Liver (tissue), 9 donors: ENCODE measurements around the gene SMG7. TPM values are rescaled to one million over a fixed set of nuclear protein-coding genes. Genes with fewer than 3 reads are reported as not detected.

Experiments used
- DNase-seq: peaks from one replicate; pipeline ENCODE4 v3.0.0-alpha.2; 2017; ENCODE audit warnings: low spot score
- H3K27ac ChIP-seq, 2 donors: one replicate each; pipeline ENCODE4 v1.7.0; 2013; ENCODE audit warnings: inconsistent platforms in 2 of 2, low read length in 2 of 2, control low read depth in 1 of 2, low read depth in 1 of 2, mild to moderate bottlenecking in 1 of 2
- H3K27me3 ChIP-seq, 4 donors: one replicate each; pipeline versions ENCODE4 v1.6.1 to v1.7.0; 2013; ENCODE audit warnings: low read length in 3 of 4, inconsistent platforms in 1 of 4, mild to moderate bottlenecking in 1 of 4, moderate library complexity in 1 of 4; ENCODE audit not compliant: control insufficient read depth in 4 of 4, insufficient read depth in 4 of 4
- H3K36me3 ChIP-seq, 4 donors: one replicate each; pipeline versions ENCODE4 v1.6.1 to v1.7.0; 2013; ENCODE audit warnings: low read length in 3 of 4, mild to moderate bottlenecking in 3 of 4, low read depth in 1 of 4, moderate library complexity in 1 of 4; ENCODE audit not compliant: control insufficient read depth in 4 of 4, insufficient read depth in 3 of 4
- H3K4me1 ChIP-seq, 4 donors: one replicate each; pipeline versions ENCODE4 v1.6.1 to v1.7.0; 2013; ENCODE audit warnings: low read length in 3 of 4, mild to moderate bottlenecking in 3 of 4, moderate library complexity in 1 of 4; ENCODE audit not compliant: control insufficient read depth in 4 of 4, insufficient read depth in 4 of 4
- H3K4me3 ChIP-seq, 3 donors: one replicate each; pipeline versions ENCODE4 v1.6.1 to v1.7.0; 2013; ENCODE audit warnings: low read length in 3 of 3, control low read depth in 1 of 3, low read depth in 1 of 3, mild to moderate bottlenecking in 1 of 3
- H3K9ac ChIP-seq, 2 donors: one replicate each; pipeline ENCODE4 v1.7.0; 2013; ENCODE audit warnings: low read length in 2 of 2, mild to moderate bottlenecking in 2 of 2, moderate library complexity in 2 of 2, control low read depth in 1 of 2, low read depth in 1 of 2
- H3K9me3 ChIP-seq, 4 donors: one replicate each; pipeline versions ENCODE4 v1.6.1 to v1.7.0; 2013; ENCODE audit warnings: low read length in 3 of 4; ENCODE audit not compliant: control insufficient read depth in 4 of 4
- ATF3 ChIP-seq: IDR thresholded peaks from 2 replicates; pipeline ENCODE4 v1.6.1; 2016; ENCODE audit warnings: antibody characterized with exemption
- CTCF ChIP-seq: fragments of 150-350 bp; IDR thresholded peaks from 2 replicates; pipeline ENCODE4 v1.5.1; 2017; ENCODE audit warnings: improper control_type of control experiment, low read depth, low read length; ENCODE audit not compliant: missing input control
- EGR1 ChIP-seq, 2 donors: IDR thresholded peaks; 2 replicates each; pipeline ENCODE4 v1.6.1; 2016 to 2018; ENCODE audit warnings: antibody characterized with exemption in 2 of 2, low read depth in 2 of 2
- FOXA1 ChIP-seq: IDR thresholded peaks from 2 replicates; pipeline ENCODE4 v1.6.1; 2016; ENCODE audit warnings: antibody characterized with exemption
- FOXA2 ChIP-seq: IDR thresholded peaks from 2 replicates; pipeline ENCODE4 v1.6.1; 2016; ENCODE audit warnings: antibody characterized with exemption
- GABPA ChIP-seq, 2 donors: IDR thresholded peaks in 1 of 2; conservative IDR thresholded peaks in 1 of 2; 2 replicates each; pipeline ENCODE4 v1.6.1; 2016; ENCODE audit warnings: antibody characterized with exemption in 2 of 2, mild to moderate bottlenecking in 1 of 2, moderate library complexity in 1 of 2
- HNF4A ChIP-seq, 2 donors: conservative IDR thresholded peaks; 2 replicates each; pipeline ENCODE4 v1.6.1; 2016; ENCODE audit warnings: antibody characterized with exemption in 2 of 2, mild to moderate bottlenecking in 2 of 2
- JUND ChIP-seq, 2 donors: IDR thresholded peaks; 2 replicates each; pipeline ENCODE4 v1.6.1; 2016; ENCODE audit warnings: antibody characterized with exemption in 2 of 2
- MAX ChIP-seq: IDR thresholded peaks from 2 replicates; pipeline ENCODE4 v1.6.1; 2016; ENCODE audit warnings: antibody characterized with exemption
- NR2F2 ChIP-seq: IDR thresholded peaks from 2 replicates; pipeline ENCODE4 v1.6.1; 2016; ENCODE audit warnings: antibody characterized with exemption
- RAD21 ChIP-seq, 2 donors: IDR thresholded peaks; 2 replicates each; pipeline ENCODE4 v1.6.1; 2016; ENCODE audit warnings: antibody characterized with exemption in 2 of 2, mild to moderate bottlenecking in 2 of 2
- REST ChIP-seq: IDR thresholded peaks from 2 replicates; pipeline ENCODE4 v1.6.1; 2016; ENCODE audit warnings: antibody characterized with exemption, mild to moderate bottlenecking
- SP1 ChIP-seq: IDR thresholded peaks from 2 replicates; pipeline ENCODE4 v1.6.1; 2018; ENCODE audit warnings: antibody characterized with exemption, mild to moderate bottlenecking
- YY1 ChIP-seq: IDR thresholded peaks from 2 replicates; pipeline ENCODE4 v1.6.1; 2016; ENCODE audit warnings: antibody characterized with exemption, mild to moderate bottlenecking
- ZBTB33 ChIP-seq: IDR thresholded peaks from 2 replicates; pipeline ENCODE4 v1.6.1; 2016; ENCODE audit warnings: antibody characterized with exemption
- WGBS: extraction: QIAGEN DNeasy Blood & Tissue Kit; methylation state at CpG from one replicate; pipeline ENCODE4 v1.1.7; 2013; 5-methylcytosine and 5-hydroxymethylcytosine counted together
- polyA plus RNA-seq, 2 donors: library from polyadenylated mRNA; stranded (reverse) in 1 of 2; unstranded in 1 of 2; fragments of 200-250 nt in 1 of 2; fragments of >200 nt in 1 of 2; fragmentation: Nextera tagmentation in 1 of 2; extraction: Ambion mirVana in 1 of 2; gene quantifications; one replicate each; pipeline versions ENCODE4 v1.2.1 to v1.2.3, GENCODE V29; 2013 to 2015
- total RNA-seq, 2 donors: library from RNA; depleted of rRNA; stranded (reverse); fragments of >200 nt; gene quantifications; one replicate each; pipeline ENCODE4 v1.2.3, GENCODE V29; 2014
- donor health status: healthy.
- donor health status: healthy.
- donor health status: healthy.
- donor health status: healthy.
- donor health status: healthy.

Gene SMG7
- total and polyA plus RNA-seq, 4 donors = 9.5 to 28.7 (median 13.6) TPM

GRCh38 chr1:183552441-183552840, 80.1 kb downstream of the SMG7 start:
- H3K9me3 ChIP-seq = no peaks in the 10 kb centered on the region
- no peak for TF ChIP-seq ZBTB33
- no peak for TF ChIP-seq JUND (IDR thresholded peaks at IDR 0.05)
- TF ChIP-seq GABPA (IDR thresholded peaks at IDR 0.05 in 1 of 2, conservative IDR thresholded peaks at IDR 0.05 in 1 of 2) = no peak
- no peak for TF ChIP-seq YY1
- no peak for TF ChIP-seq EGR1 (IDR thresholded peaks at IDR 0.05; ENCODE audit: low read depth in 2 of 2)
- no peak for TF ChIP-seq ATF3
- TF ChIP-seq NR2F2 = no peak
- no peak for TF ChIP-seq SP1
- no peak overlapping the region for H3K4me3 ChIP-seq
- no peak overlapping the region for H3K9ac ChIP-seq
- peaks cover 4 to 50% (median 36%) of the 10 kb centered on the region in 4 donors for H3K36me3 ChIP-seq
- 94% methylated on average over 7 of the region's 7 CpGs for whole genome bisulfite sequencing
- no peaks in the 10 kb centered on the region for H3K27me3 ChIP-seq
- no peak for DNase-seq
- no peak overlapping the region for H3K27ac ChIP-seq
- H3K4me1 ChIP-seq = no peaks in the 10 kb centered on the region

GRCh38 chr1:183552891-183553290, 80.6 kb downstream of the SMG7 start:
- WGBS = 95% methylated on average over 6 of the region's 6 CpGs
- Histone ChIP-seq H3K9me3 (no peaks in the 10 kb centered on the region), H3K4me1 (no peaks in the 10 kb centered on the region), H3K9ac (no peak overlapping the region), H3K27ac (no peak overlapping the region), H3K4me3 (no peak overlapping the region), H3K27me3 (no peaks in the 10 kb centered on the region), H3K36me3 (peaks cover 4 to 47% (median 36%) of the 10 kb centered on the region in 4 donors)
- no peak for DNase-seq
- TF ChIP-seq ZBTB33 (no peak), HNF4A (conservative IDR thresholded peaks at IDR 0.05) (no peak), RAD21 (IDR thresholded peaks at IDR 0.05) (no peak), CTCF (no peak), ATF3 (no peak), EGR1 (IDR thresholded peaks at IDR 0.05; ENCODE audit: low read depth in 2 of 2) (no peak), NR2F2 (no peak), FOXA1 (no peak), REST (no peak), FOXA2 (no peak), SP1 (no peak), MAX (no peak)
